ENCODE measurements around the gene NCKAP5L. TPM values are rescaled to one million over a fixed set of nuclear protein-coding genes. Genes with fewer than 3 reads are reported as not detected.

Gene NCKAP5L
- total and polyA plus RNA-seq, 2 donors (not counting 3 experiments of a cell fraction or from before 2014, with no cell fraction given) = 17.4 to 46.1 TPM

- Histone ChIP-seq H3K9ac (replicated peaks; ENCODE audit: extremely low read depth, insufficient read depth, low read length) (no peak overlapping the region), H3K4me3 (replicated peaks in 1 of 3; ENCODE audit: insufficient read depth in 1 of 3, low read depth in 1 of 3, low read length in 3 of 3) (no peak overlapping the region), H3K79me2 (ENCODE audit: control insufficient read depth, insufficient read depth, low read length) (no peaks in the 10 kb centered on the region), H3K4me2 (ENCODE audit: insufficient read depth, low read length) (no peak overlapping the region), H3K9me1 (replicated peaks; ENCODE audit: control insufficient read depth, extremely low read depth, insufficient read depth, low read length) (no peaks in the 10 kb centered on the region), H4K20me1 (replicated peaks; ENCODE audit: control insufficient read depth, extremely low read depth, insufficient read depth, low read length) (no peaks in the 10 kb centered on the region), H3K9me3 (replicated peaks; ENCODE audit: control insufficient read depth, insufficient read depth, low read length) (no peaks in the 10 kb centered on the region), H3K27ac (ENCODE audit: insufficient read depth, low read depth, low read length) (no peak overlapping the region), H2AFZ (ENCODE audit: low read depth, low read length) (no peak overlapping the region), H3K27me3 (ENCODE audit: control insufficient read depth in 2 of 2, insufficient read depth in 2 of 2, low read length in 2 of 2) (no peaks in the 10 kb centered on the region), H3K4me1 (ENCODE audit: control insufficient read depth, extremely low read depth, insufficient read depth, low read length) (no peaks in the 10 kb centered on the region), H3K36me3 (ENCODE audit: control insufficient read depth in 2 of 2, extremely low read depth in 1 of 2, insufficient read depth in 2 of 2, low read length in 2 of 2) (peaks cover 3 to 16% of the 10 kb centered on the region in 2 experiments)
- dilution Hi-C loops (cut with MboI; ENCODE audit: extremely low pct_ligation_motif_present, low sequenced_read_pairs) = no loop called here
- ChIA-PET CTCF (interaction anchor here (1.1 kb wide), 1 partner anchor 13 kb away, joined by 3 read pairs; no protein-coding TSS in a partner anchor), POLR2A (no interaction called here)
- intact Hi-C loops (cut with micrococcal nuclease) = no loop called here
- FAIRE-seq (no peak), DNase-seq (ENCODE audit: low read depth, low spot score) (no peak)
- no TSS peak for BruUV-seq (replicated peaks)
- TF ChIP-seq POLR2A (IDR thresholded peaks at IDR 0.05; ENCODE audit: low read depth, low read length) = no peak
- no peak for TF ChIP-seq POLR2AphosphoS5 (IDR thresholded peaks at IDR 0.05; ENCODE audit: insufficient read depth, low read depth, low read length)
- no peak for TF ChIP-seq FOS (IDR thresholded peaks at IDR 0.05; ENCODE audit: borderline replicate concordance, insufficient read depth, low read length)
- no peak for TF ChIP-seq GATA2 (IDR thresholded peaks at IDR 0.05; ENCODE audit: insufficient read depth, insufficient read length, low read depth, low read length)
- no peak for TF ChIP-seq MAX (IDR thresholded peaks at IDR 0.05; ENCODE audit: insufficient read depth, insufficient read length)
- TF ChIP-seq EZH2 (IDR thresholded peaks at IDR 0.05; ENCODE audit: borderline replicate concordance, low read depth, low read length, severe bottlenecking) = no peak
- TF ChIP-seq MYC (IDR thresholded peaks at IDR 0.05; ENCODE audit: low read depth, low read length) = no peak
- TF ChIP-seq JUN (IDR thresholded peaks at IDR 0.05; ENCODE audit: borderline replicate concordance, insufficient read depth, insufficient read length, low read depth) = no peak
- TF ChIP-seq CTCF (IDR thresholded peaks at IDR 0.05; ENCODE audit: extremely low read depth in 1 of 2, insufficient read depth in 1 of 2, low read depth in 1 of 2, low read length in 2 of 2) = no peak
These were observed 18.8 kb downstream of the NCKAP5L start for GRCh38 chr12:49809381-49809905.
